Transverse colon (tissue), 4 donors: ENCODE results near the gene ERLEC1.

Source experiments
- EP300 ChIP-seq: sonication (generic); formaldehyde crosslinking; IDR thresholded peaks from one replicate; pipeline ENCODE4 v1.6.1; 2017; ENCODE audit warnings: antibody characterized with exemption, low read depth
- POLR2A ChIP-seq: fragments of 450-650 bp; IDR thresholded peaks from one replicate; pipeline ENCODE4 v1.6.1; 2016; ENCODE audit warnings: antibody characterized with exemption, mild to moderate bottlenecking, moderate library complexity
- POLR2AphosphoS5 ChIP-seq, 3 donors: sonication (generic); formaldehyde crosslinking; IDR thresholded peaks; one replicate each; pipeline ENCODE4 v1.6.1; 2016; ENCODE audit warnings: antibody characterized with exemption in 3 of 3
- TF ChIP-seq, protein P1 (sequence below), 5 experiments: fragments of 200-600 bp in 3 of 5; fragments of 450-650 bp in 2 of 5; sonication (generic) in 3 of 5; IDR thresholded peaks; 1 replicate in 2 of 5; 2 replicates in 3 of 5; pipeline ENCODE4 v1.5.1; 2016 to 2017; ENCODE audit warnings: antibody characterized with exemption in 5 of 5, inconsistent platforms in 3 of 5, mild to moderate bottlenecking in 2 of 5, moderate library complexity in 1 of 5

DNA sequence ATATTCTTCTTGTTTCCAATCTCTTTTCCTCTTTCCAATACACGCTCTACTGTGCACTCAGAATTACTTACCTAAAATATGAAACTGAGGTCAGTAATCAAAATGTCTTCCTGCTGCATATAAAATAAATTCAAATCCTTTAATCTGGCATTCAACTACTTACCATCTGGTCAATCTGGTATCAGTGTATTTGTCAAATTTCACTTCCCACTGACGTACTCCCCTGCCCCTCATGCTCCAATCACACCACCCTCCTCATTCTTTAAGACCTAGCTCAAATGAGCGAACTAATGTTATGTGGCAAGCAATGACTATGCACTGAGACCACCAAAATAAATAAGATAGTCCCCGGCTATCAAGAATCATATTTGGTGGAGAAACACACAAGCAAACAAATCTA is 6.8 kb upstream of the ERLEC1 start:
- TF ChIP-seq, protein P1, sequence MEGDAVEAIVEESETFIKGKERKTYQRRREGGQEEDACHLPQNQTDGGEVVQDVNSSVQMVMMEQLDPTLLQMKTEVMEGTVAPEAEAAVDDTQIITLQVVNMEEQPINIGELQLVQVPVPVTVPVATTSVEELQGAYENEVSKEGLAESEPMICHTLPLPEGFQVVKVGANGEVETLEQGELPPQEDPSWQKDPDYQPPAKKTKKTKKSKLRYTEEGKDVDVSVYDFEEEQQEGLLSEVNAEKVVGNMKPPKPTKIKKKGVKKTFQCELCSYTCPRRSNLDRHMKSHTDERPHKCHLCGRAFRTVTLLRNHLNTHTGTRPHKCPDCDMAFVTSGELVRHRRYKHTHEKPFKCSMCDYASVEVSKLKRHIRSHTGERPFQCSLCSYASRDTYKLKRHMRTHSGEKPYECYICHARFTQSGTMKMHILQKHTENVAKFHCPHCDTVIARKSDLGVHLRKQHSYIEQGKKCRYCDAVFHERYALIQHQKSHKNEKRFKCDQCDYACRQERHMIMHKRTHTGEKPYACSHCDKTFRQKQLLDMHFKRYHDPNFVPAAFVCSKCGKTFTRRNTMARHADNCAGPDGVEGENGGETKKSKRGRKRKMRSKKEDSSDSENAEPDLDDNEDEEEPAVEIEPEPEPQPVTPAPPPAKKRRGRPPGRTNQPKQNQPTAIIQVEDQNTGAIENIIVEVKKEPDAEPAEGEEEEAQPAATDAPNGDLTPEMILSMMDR (IDR thresholded peaks at IDR 0.05), result no peak
- TF ChIP-seq POLR2AphosphoS5 (IDR thresholded peaks at IDR 0.05) (no peak), EP300 (no peak), POLR2A (no peak)
